K562 (cell line): Measurements from ENCODE around the gene TP73. TPM values are rescaled to one million over a fixed set of nuclear protein-coding genes. Genes with fewer than 3 reads are reported as not detected.

Source experiments
- ETS1 ChIP-seq: conservative IDR thresholded peaks from 2 replicates; pipeline ENCODE4 v1.6.1; 2011; ENCODE audit warnings: low read depth, mild to moderate bottlenecking, low read length; ENCODE audit not compliant: control insufficient read depth
- FOXP4 ChIP-seq: sonication (generic); formaldehyde crosslinking; IDR thresholded peaks from 2 replicates; pipeline ENCODE4 v1.8.0; 2022; ENCODE audit warnings: mild to moderate bottlenecking, missing genetic modification reagents, borderline replicate concordance
- KDM4B ChIP-seq, 2 experiments: fragments of 450-650 bp in 1 of 2; sonication (generic) in 1 of 2; IDR thresholded peaks; 2 replicates each; pipeline ENCODE4 v1.6.1; 2016 to 2017; ENCODE audit warnings: borderline replicate concordance in 2 of 2, antibody characterized with exemption in 1 of 2, low read depth in 1 of 2, mild to moderate bottlenecking in 1 of 2
- KDM5B ChIP-seq: fragments of 200-600 bp; sonication (generic); IDR thresholded peaks from 2 replicates; pipeline ENCODE4 v1.6.1; 2012; ENCODE audit warnings: low read depth, mild to moderate bottlenecking, moderate library complexity, low read length, control low read depth, inconsistent platforms; ENCODE audit not compliant: insufficient replicate concordance
- KLF16 ChIP-seq: IDR thresholded peaks from 2 replicates; pipeline ENCODE4 v1.6.1; 2016; ENCODE audit warnings: antibody characterized with exemption
- L3MBTL2 ChIP-seq: fragments of 450-650 bp; IDR thresholded peaks from 2 replicates; pipeline ENCODE4 v1.6.1; 2016; ENCODE audit warnings: mild to moderate bottlenecking, moderate library complexity
- MCM5 ChIP-seq: fragments of 450-650 bp; IDR thresholded peaks from 2 replicates; pipeline ENCODE4 v1.6.1; 2016; ENCODE audit warnings: low read depth
- NFIC ChIP-seq: fragments of 450-650 bp; IDR thresholded peaks from 2 replicates; pipeline ENCODE4 v1.6.1; 2017; ENCODE audit warnings: mild to moderate bottlenecking, inconsistent platforms
- RBFOX2 ChIP-seq: fragments of 200-400 bp; formaldehyde crosslinking; IDR thresholded peaks from 2 replicates; pipeline ENCODE4 v1.6.1; 2017; ENCODE audit warnings: low read depth, mild to moderate bottlenecking, low read length, moderate library complexity
- RNF2 ChIP-seq: sonication (generic); IDR thresholded peaks from 2 replicates; pipeline ENCODE4 v1.6.1; 2016
- RUNX1 ChIP-seq: sonication (generic); IDR thresholded peaks from 2 replicates; pipeline ENCODE4 v1.6.1; 2016; ENCODE audit warnings: antibody characterized with exemption, low read depth
- SREBF1 ChIP-seq: fragments of 150-350 bp; IDR thresholded peaks from 2 replicates; pipeline ENCODE4 v1.6.1; 2014; ENCODE audit warnings: antibody characterized with exemption, low read depth, low read length, borderline replicate concordance
- U2AF1 ChIP-seq: fragments of 200-400 bp; formaldehyde crosslinking; optimal IDR thresholded peaks from 2 replicates; pipeline ENCODE3; 2017; ENCODE audit warnings: mild to moderate bottlenecking, low read depth, low read length, moderate library complexity
- ZBTB11 ChIP-seq, 3 experiments: fragments of 200-800 bp in 1 of 3; fragments of 250-450 bp in 1 of 3; fragments of 450-650 bp in 1 of 3; sonication (Bioruptor Pico) in 1 of 3; sonication (Bioruptor generic) in 1 of 3; formaldehyde crosslinking in 1 of 3; IDR thresholded peaks; 2 replicates each; pipeline versions ENCODE4 v1.6.1 to v1.8.0; 2016 to 2022; ENCODE audit warnings: mild to moderate bottlenecking in 2 of 3, missing genetic modification characterization in 2 of 3, missing compliant biosample characterization in 1 of 3, moderate library complexity in 1 of 3
- ZBTB12 ChIP-seq: fragments of 250-450 bp; sonication (Bioruptor Pico); IDR thresholded peaks from 2 replicates; pipeline ENCODE4 v1.4.0; 2020
- ZFP36 ChIP-seq: fragments of 150-350 bp; IDR thresholded peaks from 2 replicates; pipeline ENCODE4 v1.6.1; 2018; ENCODE audit warnings: low read length, low read depth; ENCODE audit not compliant: partially characterized antibody
- ZNF143 ChIP-seq: sonication (generic); formaldehyde crosslinking; IDR thresholded peaks from 2 replicates; pipeline ENCODE4 v1.9.0; 2022; ENCODE audit warnings: mild to moderate bottlenecking, missing genetic modification reagents
- ZNF3 ChIP-seq: fragments of 250-450 bp; sonication (Bioruptor Pico); IDR thresholded peaks from 2 replicates; pipeline ENCODE4 v1.5.0; 2021; ENCODE audit warnings: mild to moderate bottlenecking, moderate library complexity
- ZNF384 ChIP-seq: IDR thresholded peaks from 2 replicates; pipeline ENCODE4 v1.6.1; 2012; ENCODE audit warnings: low read depth, low read length, improper control_type of control experiment
- polyA plus RNA-seq, 8 experiments: library from polyadenylated mRNA; depleted of rRNA in 4 of 8; stranded (reverse) in 5 of 8; unstranded in 3 of 8; fragments of >200 nt; fragmentation: Nextera tagmentation in 2 of 8; fragmentation: Illumina TruSeq in 1 of 8; extraction: Ambion mirVana in 2 of 8; extraction: Trizol in 1 of 8; gene quantifications; 2 replicates each; pipeline versions ENCODE4 v1.2.1 to v1.2.3, GENCODE V29; 2011 to 2014; ENCODE audit warnings: inconsistent platforms in 1 of 8, missing spikeins in 1 of 8
- total RNA-seq, 7 experiments: library from RNA; depleted of rRNA in 6 of 7; stranded (reverse); fragments of >200 nt in 6 of 7; fragmentation: Illumina TruSeq in 2 of 7; extraction: Trizol in 2 of 7; gene quantifications; 2 replicates each; pipeline versions ENCODE4 v1.2.1 to v1.2.3, GENCODE V29; 2011 to 2021; ENCODE audit warnings: low replicate concordance in 1 of 7

The TP73 gene
- total and polyA plus RNA-seq, 9 of the 15 experiments (the other 6 are each of a cell fraction or from before 2014, with no cell fraction given) = 0.07 to 1.6 (median 0.40) TPM; not detected in 2

GRCh38 chr1:3649342-3650247 lies 2.7 kb upstream of the TP73 start, which contains the start of gene WRAP73 (continued):
- TF ChIP-seq L3MBTL2 (peak; percentile 95), KDM5B (peak; percentile 94), RNF2 (no peak), MCM5 (no peak), ZNF3 (no peak), RUNX1 (no peak), ETS1 (peak; percentile 92), FOXP4 (CRISPR knock-in tag) (no peak), KLF16 (no peak), RBFOX2 (peak; percentile 93), SREBF1 (no peak), NFIC (no peak), ZNF143 (peak; percentile 92), ZFP36 (no peak), U2AF1 (no peak), KDM4B (IDR thresholded peaks at IDR 0.05; ENCODE audit: borderline replicate concordance in 2 of 2, low read depth in 1 of 2) (no peak; a peak in 1 of 4 replicates), ZNF384 (no peak), ZBTB11 (CRISPR knock-in tag; IDR thresholded peaks at IDR 0.05) (peak in 1 of 3 experiments; percentile 66; a peak in 3 of 6 replicates), ZBTB12 (CRISPR knock-in tag) (0 out of 2 replicates have a peak, but pooled peaks have one; percentile 43)
